CD4-positive, alpha-beta T cell treated with Interleukin-15 for 4 hours (primary cell): ENCODE results near the gene BCAS1.

Source experiments
- DNase-seq: peaks from one replicate; pipeline ENCODE4 v3.0.0-alpha.2; 2020; ENCODE audit warnings: low spot score

Gene BCAS1

DNA sequence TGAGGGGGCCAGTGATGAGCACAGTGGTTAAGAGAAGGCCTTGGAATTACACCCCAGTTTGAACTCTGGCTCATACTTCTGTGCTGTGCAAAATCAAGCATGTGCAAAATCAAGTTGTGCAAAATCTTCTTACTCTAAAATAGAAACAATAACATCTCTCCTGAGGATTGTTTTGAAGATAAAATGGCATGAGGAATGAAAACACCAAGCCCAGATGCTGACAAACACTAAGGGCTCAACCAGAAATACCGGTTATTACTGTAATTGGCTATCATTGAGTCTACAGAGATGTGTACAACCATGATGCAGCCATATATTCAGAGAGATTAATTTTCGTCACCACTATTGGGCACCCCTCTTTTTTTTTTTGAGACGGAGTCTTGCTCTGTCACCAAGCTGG lies 5.9 kb upstream of the BCAS1 start:
- no peak for DNase-seq

DNA sequence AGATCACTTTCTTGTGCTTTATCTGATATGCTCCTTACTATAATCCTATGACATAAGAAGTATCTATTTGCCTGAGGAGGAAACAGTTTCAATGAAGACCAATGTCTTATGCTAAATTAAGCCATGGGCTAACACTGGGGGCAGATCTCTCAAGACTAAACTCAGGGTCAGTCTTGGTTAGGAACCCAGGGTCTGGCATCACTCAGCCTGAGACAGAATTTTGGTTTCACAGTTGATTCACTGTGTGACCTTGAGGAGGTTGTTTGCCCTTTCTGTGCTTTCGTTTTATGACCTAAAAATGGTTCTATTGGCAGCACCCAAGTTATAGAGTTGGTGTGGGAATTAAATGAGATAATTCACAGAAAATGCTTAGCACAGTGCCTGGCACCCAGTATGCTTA lies 4.9 kb upstream of the BCAS1 start:
- DNase-seq: no peak

DNA sequence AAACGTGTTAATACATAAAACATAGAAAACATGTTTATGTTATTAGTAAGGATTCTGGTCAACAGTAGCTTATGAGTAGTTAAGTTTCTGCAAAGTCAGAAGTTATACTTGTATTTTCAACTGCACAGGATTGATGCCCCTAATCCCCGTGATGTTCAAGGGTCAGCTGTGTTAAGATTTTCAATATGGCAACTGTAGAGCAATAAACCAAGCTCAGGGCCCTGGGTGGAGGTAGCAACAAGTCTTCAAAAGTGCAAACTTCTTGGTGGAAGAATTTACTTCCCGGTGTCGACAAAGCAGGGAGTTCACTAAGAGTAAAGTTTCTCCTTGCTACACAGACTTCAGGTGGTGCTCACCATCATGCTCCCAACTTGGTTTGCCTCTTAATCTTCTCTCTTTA lies 4.1 kb upstream of the BCAS1 start:
- DNase-seq: no peak

DNA sequence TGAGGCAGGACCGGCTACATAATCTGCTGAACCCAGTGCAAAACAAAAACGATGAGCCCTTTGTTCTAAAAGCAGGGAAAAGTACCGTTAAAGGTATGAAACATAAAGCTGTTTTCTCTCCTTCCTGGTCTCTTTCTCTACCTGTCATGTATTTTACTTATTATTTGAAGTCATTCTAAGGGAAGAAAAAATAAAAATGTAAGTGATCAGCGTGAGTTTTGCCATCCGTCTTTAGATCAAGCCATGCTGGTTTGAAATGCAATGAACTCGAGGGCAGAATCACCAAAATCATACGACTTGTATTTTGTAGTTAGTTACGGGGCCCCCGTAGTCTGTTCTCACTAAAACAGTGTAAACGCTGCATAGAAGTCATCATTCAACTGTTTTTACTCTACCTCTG lies 2.9 kb upstream of the BCAS1 start:
- DNase-seq: no peak

DNA sequence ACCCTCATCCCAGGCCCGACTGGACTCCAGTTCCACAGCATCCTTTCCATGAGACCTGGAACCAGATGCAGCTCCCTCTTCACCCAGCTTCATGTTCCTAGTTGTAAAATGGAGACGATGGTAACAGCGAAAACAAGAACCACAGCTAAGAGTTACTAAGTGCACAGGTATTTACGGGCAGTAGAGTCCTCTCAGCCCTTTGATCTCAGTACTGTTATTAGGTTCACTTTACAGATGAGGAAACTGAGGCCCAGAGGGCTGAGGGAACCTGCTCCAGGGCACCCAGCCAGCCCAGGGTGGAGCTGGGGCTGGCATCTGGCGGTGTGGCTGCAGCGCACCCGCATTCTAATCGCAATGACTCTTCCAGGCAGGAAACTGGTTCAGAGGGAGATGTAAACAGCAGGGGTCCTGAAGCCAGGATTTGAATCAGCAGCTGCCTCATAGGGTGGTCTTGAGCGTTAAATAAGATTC lies 858 bp downstream of the BCAS1 start:
- DNase-seq: no peak

DNA sequence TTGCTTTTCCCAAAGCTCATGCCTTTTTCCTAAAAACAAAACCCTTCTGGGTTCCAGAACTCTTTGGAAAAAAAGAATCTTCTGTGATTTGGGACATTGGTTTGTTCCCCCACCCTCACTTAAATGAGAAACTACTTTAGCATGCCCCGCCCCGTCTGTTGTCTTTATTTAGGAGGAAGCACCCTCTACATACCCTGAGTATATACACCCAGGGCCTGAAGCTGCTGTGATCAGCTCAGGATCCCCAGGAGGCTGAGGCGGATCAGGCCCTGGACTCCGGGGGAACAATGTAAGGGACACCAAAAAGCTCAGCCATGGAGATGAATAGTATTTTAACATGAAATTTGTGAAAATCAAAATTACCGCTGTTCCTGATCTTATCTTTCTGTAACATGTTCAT lies 1.4 kb downstream of the BCAS1 start:
- DNase-seq: no peak

DNA sequence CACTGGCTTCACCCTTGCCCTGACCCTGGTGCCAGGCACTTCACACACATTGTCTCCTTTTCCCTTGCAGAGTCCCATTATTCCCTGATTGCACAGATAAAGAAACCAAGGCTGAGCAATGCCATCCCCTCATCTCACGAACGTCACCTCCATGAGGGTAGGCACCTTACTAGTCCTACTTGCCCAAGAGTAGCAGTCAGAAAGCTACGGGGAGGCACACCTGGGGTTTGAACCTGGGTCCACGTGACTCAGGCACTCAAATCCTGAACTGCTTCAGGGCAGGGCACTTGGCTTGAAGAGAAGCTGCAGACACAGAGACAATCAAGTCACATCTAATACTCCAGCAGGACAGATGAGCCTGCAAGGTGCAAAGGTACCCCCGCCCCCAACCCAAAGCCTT lies 1.9 kb downstream of the BCAS1 start:
- no peak for DNase-seq

DNA sequence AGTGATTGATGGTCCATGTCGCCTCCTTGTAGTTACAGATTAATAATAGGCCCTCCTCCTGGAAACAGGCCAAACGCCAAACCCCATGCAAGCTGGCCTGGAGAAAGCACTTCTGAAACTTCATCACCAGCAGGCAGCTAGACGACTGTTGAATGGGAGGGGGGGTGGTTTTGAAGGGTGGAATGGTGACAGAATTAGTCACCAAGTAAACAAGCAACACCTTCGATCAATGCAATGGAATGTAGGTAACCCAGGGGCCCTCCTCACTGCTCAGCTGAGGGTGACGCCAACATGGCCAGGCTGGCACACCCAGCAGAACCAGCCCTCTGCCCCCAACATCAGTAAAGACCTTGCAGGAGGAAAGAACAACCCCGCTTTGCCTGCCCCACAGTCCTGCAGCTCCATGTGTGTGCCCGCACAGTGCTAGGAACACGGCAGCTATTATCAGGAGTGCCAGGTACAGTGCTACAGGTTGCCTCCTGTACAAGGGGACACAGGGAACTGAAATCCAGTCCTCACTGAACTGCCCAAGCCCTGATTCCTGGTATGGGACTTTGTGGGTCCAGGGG lies 2.7 kb downstream of the BCAS1 start:
- no peak for DNase-seq

DNA sequence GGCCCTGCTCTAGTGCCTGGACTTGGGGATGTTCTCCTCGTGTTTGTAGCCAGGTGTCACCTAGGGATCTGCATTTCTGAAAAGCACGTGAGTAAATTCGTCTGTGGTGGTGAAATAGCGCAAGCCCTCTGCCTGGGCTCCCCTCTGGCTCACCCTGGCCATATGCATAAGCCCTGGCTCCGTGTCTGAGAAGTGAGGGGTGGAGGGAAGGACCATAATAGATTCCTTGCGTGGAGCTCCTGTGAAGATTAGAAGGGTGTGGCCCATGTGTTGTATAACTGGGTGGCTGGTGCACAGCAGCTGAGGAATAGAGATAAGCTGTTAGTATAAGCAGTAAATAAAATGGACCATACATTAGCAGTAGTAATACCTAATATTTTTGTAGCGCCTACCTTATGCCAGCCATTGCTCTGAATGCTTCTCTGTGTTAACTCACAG lies 4.8 kb downstream of the BCAS1 start:
- DNase-seq: no peak

DNA sequence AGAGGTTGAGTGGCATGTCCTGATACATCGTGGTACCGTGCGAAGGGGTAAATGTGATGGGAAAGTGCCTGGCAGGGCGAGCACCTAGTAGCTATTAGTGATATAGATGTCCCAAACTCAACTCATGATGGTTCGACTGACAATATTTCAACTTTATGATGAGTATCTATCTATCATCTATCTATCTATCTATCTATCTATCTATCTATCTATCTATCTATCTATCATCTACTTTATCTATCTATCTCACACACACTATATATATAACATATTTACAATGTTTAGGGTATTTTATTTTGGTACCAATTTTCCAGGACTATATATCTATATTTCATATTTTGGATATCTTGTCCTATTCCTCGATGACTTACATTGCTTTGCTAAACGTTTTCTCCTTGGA lies 5.5 kb downstream of the BCAS1 start:
- no peak for DNase-seq

DNA sequence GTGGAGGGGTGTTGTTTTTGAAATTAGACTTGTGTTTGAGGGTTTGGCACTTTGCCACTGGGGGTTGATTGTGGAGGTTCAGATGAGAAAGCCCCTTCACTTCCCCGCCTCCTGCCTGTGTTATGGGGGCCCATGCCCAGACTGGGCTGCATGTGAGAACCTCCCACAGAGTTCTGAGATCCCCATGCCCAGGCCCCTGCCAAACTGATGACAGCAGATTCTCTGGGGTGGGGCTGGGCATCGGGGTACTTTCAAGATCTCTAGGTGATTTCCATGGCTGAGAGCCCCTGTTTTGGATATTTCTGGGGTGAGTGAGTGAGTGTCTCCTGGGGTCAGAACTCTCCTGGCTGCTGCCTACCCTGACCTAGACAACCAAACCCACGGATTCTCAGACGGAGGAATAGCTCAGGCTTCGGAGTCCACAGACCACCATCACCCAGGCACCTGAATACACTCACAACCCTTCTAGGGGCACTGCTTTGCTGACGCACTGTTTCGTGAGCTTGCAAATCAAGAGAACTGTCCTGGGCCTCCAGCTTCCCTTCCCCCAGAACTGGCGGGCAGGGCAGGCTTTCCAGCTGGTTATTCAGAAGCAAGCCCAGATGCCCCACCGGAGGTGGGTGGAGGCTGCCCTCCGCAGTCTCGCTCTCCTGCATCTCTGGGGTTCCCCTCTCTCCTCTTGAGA lies 6.3 kb downstream of the BCAS1 start:
- DNase-seq: peak; percentile 32

DNA sequence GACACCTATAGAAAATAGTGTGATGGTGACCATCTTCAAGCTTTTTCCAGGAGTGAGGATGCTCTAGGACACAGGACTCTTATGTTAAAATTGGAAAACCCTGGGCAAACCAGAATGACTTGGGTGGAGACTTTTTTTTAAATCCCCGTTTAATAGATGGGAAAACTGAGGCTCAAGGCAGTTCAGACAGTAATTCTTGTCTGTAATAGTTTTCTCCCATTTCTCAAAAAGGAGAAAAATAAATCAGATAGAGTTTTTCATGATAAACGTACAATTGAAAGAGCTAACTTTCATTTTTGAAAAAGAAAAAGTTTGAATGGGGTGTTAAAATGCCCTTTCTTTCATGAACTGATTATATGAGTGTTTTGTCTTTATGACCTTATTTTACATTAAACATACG lies 6.8 kb downstream of the BCAS1 start:
- DNase-seq: no peak

DNA sequence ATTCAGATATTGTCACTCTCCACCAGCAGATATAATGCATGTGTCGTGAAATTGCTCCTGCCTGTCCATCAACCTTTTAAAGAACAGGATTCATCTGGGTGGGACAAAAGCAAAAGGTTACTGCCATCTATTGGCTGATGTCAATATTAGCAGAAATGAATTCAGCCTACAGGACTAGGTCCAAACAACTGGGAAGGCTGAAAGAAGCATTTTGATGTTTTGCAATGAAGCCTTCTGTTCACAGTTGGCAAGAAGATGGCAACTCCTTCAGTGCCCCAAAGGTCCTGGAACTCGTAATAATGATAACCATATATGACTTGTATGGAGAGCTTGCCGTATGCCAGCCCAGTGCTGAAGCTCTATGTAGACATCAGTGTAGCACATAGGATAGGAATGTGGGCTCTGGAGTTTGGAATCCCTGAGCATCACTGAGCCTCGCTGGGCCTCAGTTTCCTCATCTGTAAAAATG lies 7.5 kb downstream of the BCAS1 start:
- peak; percentile 32 for DNase-seq

DNA sequence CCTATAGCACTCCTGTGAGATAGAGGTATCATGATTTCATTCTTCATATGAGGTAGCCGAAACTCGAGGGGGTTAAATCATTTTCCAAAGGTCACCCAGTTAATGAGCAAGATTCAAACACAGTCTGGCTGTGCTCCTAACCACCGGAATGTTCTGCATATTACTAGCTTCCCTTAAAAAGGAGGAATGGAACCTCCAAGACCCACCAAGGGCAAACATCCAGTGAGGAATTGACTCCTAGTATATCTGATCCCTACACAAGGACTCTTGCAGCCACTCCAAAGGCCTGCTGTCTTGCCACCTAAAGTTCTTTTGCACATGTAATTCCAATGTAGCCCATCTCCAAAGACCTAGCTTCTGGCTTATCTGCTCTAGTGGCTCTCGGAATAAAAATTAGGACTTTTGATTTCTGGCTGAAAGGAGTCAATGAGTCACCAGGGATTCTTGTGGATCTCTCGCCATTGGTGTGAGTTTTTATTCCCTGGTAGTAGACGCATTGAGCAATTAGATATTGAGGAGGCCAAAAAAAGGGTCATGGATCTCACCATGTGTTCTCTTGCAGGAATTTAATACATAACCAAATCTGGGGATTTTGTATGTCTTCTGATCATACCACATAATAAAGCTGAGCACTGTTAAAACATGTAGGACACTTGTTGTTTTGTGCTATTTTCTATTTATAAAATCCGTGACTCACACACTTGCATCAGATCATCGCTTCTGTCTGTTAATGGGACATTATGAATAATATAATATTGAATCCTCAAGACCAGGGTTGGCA lies 9.1 kb downstream of the BCAS1 start:
- DNase-seq: no peak

DNA sequence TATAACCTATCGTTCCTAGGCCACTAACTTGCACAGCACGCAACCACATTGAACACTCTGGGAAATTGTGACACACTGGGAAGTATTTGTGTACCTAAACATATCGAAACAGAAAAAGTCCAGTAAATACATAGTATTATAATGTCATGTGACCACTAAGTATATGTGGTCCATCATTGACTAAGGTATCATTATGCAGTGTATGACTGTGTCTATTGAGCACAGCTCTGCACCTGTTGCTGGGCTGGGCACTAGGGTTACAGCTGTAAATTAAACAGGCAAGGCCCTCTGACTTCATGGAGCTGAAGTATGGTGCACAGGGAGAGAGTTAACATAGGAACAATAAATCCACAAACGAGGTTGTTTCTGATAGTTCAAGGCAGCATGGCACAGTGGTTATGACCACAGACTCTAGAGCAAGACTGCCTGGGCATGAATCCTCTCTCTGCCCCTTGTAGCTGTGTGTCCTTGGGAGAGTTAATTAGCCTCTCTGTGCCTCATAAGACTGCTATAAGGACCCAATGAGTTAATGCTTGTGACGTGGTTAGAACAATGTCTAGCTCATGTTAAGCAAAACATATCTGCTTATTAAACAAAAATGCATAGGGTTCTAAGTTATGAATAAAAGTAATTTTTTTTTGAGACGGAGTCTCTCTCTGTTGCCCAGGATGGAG lies 10.6 kb downstream of the BCAS1 start:
- no peak for DNase-seq

DNA sequence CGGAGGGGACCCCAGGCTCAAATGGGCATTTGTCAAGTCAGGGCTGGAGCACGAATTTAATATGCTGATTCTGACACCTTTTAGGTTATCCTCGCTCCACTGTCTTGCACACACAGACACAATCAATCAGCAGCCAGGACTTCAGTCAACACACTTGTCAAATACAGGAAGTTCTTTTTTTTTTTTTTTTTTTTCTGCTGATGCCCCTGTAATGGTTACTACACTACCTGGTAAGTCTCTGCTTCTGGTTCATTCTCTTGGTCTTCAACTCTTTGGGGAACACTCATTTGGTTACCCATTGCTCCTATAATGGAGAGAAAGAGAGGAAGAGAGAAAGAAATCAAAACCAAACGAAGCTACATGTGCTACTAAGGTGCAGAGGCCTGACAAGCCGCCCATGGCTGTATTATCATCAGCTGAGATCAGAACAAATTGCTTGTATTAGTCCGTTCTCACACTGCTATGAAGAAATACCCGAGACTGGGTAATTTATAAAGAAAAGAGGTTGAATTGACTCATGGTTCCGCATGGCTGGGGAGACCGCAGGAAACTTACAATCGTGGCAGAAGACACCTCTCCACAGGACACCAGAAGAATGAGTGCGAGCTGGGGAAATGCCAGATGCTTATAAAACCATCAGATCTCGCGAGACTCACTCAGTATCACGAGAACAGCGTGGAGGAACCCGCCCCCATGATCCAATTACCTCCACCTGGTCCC lies 11.8 kb downstream of the BCAS1 start:
- no peak for DNase-seq

DNA sequence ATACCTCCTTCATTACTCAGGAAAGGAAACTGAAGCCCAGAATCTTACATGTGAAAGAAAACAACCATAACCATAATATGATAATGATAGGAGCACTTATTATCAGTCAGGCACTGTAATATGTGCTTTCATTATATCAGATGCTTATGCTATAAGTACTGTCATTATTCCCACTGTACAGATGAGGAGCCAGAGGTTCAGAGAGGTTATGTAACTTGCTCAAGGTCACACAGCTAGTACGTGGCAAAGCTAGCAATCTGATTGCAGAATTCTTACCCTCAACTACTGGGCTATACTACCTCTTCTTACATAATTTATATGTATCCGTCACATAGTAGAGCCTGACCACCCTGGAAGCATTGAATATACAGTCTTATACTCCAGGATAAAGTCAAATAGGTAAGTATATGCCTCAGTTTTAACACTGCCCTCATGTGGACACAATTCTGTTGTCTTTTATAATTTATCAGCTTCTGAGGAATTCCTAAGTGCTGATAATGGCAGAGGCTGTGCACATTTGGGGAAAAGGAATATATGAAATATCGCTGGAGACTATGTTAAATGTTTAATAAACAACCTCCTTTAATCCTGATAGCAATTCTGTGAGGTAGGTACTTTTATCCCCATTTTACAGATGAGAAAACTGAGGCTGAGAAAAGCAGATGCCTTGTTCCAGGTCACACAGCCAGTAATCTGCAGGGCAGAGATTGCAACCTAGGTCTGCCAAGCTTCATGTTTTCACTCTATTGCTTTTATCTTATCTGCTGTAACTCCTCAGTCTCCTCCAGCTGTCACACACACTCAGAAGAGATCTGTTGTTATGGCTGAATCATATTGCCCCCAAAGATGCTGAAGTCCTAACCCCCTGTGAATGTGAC lies 13.4 kb downstream of the BCAS1 start:
- DNase-seq: no peak

DNA sequence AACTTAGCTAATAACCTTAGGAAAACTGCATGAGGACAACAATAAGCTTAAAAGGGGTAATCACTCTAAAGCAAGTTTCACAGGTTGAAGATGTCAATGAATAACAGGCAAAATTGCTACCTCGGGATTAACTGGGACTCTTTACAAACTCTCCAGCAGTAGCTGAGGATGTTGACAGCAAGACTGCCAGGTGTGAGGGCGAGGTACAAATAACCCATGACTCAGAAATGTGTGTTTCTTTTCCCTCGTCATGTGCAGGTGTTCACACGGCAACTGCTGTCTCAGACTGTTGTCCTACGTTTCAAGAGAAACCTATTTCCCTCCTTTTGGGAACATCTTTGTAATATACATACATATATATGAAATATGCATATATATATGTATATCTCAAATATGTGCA lies 15.9 kb downstream of the BCAS1 start:
- DNase-seq: no peak

DNA sequence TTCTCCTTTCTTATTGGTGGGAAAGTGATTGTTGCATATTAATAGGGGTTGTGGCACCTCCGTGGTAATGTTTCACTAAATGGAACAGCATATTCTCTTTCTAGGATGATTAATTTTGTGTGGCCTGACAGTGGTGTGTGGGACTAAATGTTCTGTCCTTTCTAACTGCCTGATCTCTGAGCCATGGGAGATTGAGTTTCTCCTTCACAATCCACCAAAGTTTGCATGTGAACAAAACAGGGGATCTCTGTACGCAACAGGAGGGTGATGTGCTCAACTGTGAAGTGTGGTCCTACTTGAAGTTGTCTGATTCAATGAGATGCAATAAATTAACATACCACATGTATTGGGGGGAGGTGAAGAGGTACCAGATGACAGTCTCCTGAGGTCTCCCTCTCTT lies 19.3 kb downstream of the BCAS1 start:
- no peak for DNase-seq

DNA sequence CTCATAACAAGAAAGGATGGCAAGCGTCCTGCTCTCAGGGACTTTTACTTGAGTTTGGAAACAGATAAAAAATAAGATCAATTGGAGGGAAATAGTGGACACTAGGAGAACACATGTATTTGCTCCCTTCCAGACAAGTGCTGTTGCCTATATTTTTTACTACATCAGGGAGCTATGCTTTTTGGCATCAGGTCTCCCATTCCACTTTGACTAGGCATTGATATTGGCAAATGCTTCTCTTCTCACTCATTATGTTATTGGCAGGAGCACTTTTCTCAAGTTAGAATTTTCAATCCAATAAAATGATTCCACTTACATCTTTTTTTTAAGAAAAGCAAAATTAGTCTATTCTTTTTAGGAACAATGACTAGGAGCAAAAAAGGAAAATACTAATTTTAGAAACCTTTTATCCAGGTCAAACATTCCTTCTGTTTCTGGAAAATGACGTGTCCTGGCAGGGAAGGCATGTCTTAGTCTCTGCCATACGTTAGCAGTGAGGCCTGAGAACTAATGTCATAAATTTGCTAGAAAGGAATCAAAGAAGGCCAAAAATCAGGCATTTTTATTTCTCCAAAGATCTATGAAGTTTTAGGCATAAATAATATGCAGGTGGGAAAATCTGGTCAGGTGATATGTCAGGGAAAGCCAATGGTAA lies 21.4 kb downstream of the BCAS1 start:
- no peak for DNase-seq
